KMS-11 (cell line): ENCODE results near the gene KCTD16.

Experiments
- H2AFZ ChIP-seq: fragments of 200-600 bp; sonication (generic); 2 replicates; pipeline ENCODE4 v1.6.1; 2016; ENCODE audit warnings: antibody characterized with exemption, mixed run types, low read depth
- H3K27ac ChIP-seq: fragments of 200-600 bp; sonication (generic); 2 replicates; pipeline ENCODE4 v1.6.1; 2016; ENCODE audit warnings: mild to moderate bottlenecking, mixed run types
- H3K27me3 ChIP-seq: fragments of 200-600 bp; sonication (generic); 2 replicates; pipeline ENCODE4 v1.6.1; 2017; ENCODE audit warnings: mild to moderate bottlenecking, low read depth, mixed run types, moderate library complexity; ENCODE audit not compliant: insufficient read depth
- H3K36me3 ChIP-seq: fragments of 200-600 bp; sonication (generic); 2 replicates; pipeline ENCODE4 v1.6.1; 2017; ENCODE audit warnings: mild to moderate bottlenecking, mixed run types; ENCODE audit not compliant: insufficient read depth
- H3K4me1 ChIP-seq: fragments of 200-600 bp; sonication (generic); 2 replicates; pipeline ENCODE4 v1.6.1; 2016; ENCODE audit warnings: mild to moderate bottlenecking, low read depth, mixed run types; ENCODE audit not compliant: poor library complexity, severe bottlenecking
- H3K4me2 ChIP-seq: fragments of 200-600 bp; sonication (generic); 2 replicates; pipeline ENCODE4 v1.7.0; 2016; ENCODE audit warnings: mild to moderate bottlenecking, mixed run types
- H3K4me3 ChIP-seq: fragments of 200-600 bp; sonication (generic); IDR thresholded peaks from 2 replicates; pipeline ENCODE4 v1.6.1; 2017; ENCODE audit warnings: low read depth, low read length, mixed read lengths; ENCODE audit not compliant: insufficient read depth
- H3K79me2 ChIP-seq: fragments of 200-600 bp; sonication (generic); 2 replicates; pipeline ENCODE4 v1.6.1; 2016; ENCODE audit warnings: low read depth, mixed run types; ENCODE audit not compliant: insufficient read depth
- H3K9ac ChIP-seq: fragments of 200-600 bp; sonication (generic); 2 replicates; pipeline ENCODE4 v1.6.1; 2016; ENCODE audit warnings: mild to moderate bottlenecking, mixed run types
- H4K20me1 ChIP-seq: fragments of 200-600 bp; sonication (generic); 2 replicates; pipeline ENCODE4 v1.6.1; 2016; ENCODE audit warnings: mild to moderate bottlenecking, mixed run types; ENCODE audit not compliant: insufficient read depth
- CTCF ChIP-seq: fragments of 200-600 bp; sonication (generic); conservative IDR thresholded peaks from 2 replicates; pipeline ENCODE4 v1.6.1; 2017; ENCODE audit warnings: low read depth, mild to moderate bottlenecking, antibody characterized with exemption, low read length, moderate library complexity, mixed read lengths

Gene KCTD16

GRCh38 chr5:144414202-144415029, 243.7 kb downstream of the KCTD16 start:
- Histone ChIP-seq H3K36me3 (no peaks in the 10 kb centered on the region), H3K27me3 (no peaks in the 10 kb centered on the region), H3K4me3 (no peak overlapping the region), H3K4me2 (no peak overlapping the region), H2AFZ (no peak overlapping the region), H3K79me2 (no peaks in the 10 kb centered on the region), H3K27ac (no peak overlapping the region), H4K20me1 (no peaks in the 10 kb centered on the region), H3K9ac (no peak overlapping the region), H3K4me1 (no peaks in the 10 kb centered on the region)
- no peak for TF ChIP-seq CTCF

DNA sequence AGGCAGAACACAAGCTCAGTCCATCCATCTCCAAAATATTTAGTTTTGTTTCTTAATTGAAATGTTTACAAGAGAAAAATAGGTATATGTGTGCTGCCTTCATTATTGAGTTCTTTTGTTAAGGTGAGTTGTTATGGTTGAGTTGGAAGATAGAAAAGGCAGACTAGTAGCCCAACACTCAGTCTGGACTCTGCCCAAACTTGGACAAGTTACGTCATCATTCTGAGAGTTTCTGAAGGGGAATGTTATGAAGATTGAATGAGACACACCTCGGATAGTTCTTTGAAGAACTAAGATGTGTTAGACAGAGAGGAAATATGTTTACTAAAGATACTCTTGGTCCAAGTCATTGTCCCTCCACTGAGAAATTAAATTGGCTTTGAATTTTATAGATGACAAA, 245.5 kb downstream of the KCTD16 start:
- H3K27ac ChIP-seq, result no peak overlapping the region
- no peak for TF ChIP-seq CTCF
- no peaks in the 10 kb centered on the region for H3K36me3 ChIP-seq
- H3K4me2 ChIP-seq, result no peak overlapping the region
- no peaks in the 10 kb centered on the region for H4K20me1 ChIP-seq
- H3K4me1 ChIP-seq, result no peaks in the 10 kb centered on the region
- no peak overlapping the region for H2AFZ ChIP-seq
- H3K4me3 ChIP-seq, result no peak overlapping the region
- H3K27me3 ChIP-seq, result no peaks in the 10 kb centered on the region
- no peak overlapping the region for H3K9ac ChIP-seq
- no peaks in the 10 kb centered on the region for H3K79me2 ChIP-seq

DNA sequence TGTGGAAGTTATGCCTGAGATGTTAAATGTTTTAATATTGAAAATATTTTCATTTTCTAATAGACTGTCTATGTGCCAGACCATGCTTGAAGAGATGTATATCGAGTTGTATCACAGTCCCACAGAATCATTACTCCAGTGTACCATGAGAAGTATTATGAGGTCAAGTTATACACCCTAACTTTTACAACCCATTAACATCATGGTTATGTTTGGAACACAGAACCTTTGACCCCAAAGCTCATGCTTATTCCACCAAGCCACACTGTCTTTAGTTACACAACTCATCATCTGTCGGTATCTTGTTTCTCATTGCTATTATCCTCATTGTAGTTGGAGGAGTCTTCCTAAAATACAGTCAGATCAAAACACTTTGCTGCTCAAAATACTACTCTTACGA, 248.0 kb downstream of the KCTD16 start:
- H3K36me3 ChIP-seq, result no peaks in the 10 kb centered on the region
- no peak for TF ChIP-seq CTCF
- H4K20me1 ChIP-seq, result no peaks in the 10 kb centered on the region
- H3K9ac ChIP-seq, result no peak overlapping the region
- no peaks in the 10 kb centered on the region for H3K4me1 ChIP-seq
- H3K4me2 ChIP-seq, result no peak overlapping the region
- no peaks in the 10 kb centered on the region for H3K79me2 ChIP-seq
- H3K27me3 ChIP-seq, result no peaks in the 10 kb centered on the region
- no peak overlapping the region for H2AFZ ChIP-seq
- H3K4me3 ChIP-seq, result no peak overlapping the region
- H3K27ac ChIP-seq, result no peak overlapping the region

- Histone ChIP-seq H3K4me3 (no peak overlapping the region), H3K4me2 (no peak overlapping the region), H4K20me1 (no peaks in the 10 kb centered on the region), H3K27ac (no peak overlapping the region), H3K79me2 (no peaks in the 10 kb centered on the region), H3K36me3 (no peaks in the 10 kb centered on the region), H2AFZ (no peak overlapping the region), H3K9ac (no peak overlapping the region), H3K27me3 (no peaks in the 10 kb centered on the region), H3K4me1 (no peaks in the 10 kb centered on the region)
- no peak for TF ChIP-seq CTCF
Measured at GRCh38 chr5:144421411-144421810, 250.7 kb downstream of the KCTD16 start.
